ES-I3 (cell line): ENCODE data around the gene HSD11B2.

Experiments used
- H3K36me3 ChIP-seq: 2 replicates; pipeline ENCODE4 v1.6.1; 2013; ENCODE audit warnings: mild to moderate bottlenecking, low read length, control low read depth, moderate library complexity; ENCODE audit not compliant: insufficient read depth
- H3K4me1 ChIP-seq: 2 replicates; pipeline ENCODE4 v1.6.1; 2013; ENCODE audit warnings: mild to moderate bottlenecking, control low read depth, low read length; ENCODE audit not compliant: insufficient read depth
- H3K9ac ChIP-seq: 2 replicates; pipeline ENCODE4 v1.6.1; 2013; ENCODE audit warnings: low read depth, mild to moderate bottlenecking, low read length, moderate library complexity
- H3K9me3 ChIP-seq: 2 replicates; pipeline ENCODE4 v1.6.1; 2013; ENCODE audit warnings: mild to moderate bottlenecking, low read length, moderate library complexity; ENCODE audit not compliant: control insufficient read depth, insufficient read depth

Gene HSD11B2

DNA sequence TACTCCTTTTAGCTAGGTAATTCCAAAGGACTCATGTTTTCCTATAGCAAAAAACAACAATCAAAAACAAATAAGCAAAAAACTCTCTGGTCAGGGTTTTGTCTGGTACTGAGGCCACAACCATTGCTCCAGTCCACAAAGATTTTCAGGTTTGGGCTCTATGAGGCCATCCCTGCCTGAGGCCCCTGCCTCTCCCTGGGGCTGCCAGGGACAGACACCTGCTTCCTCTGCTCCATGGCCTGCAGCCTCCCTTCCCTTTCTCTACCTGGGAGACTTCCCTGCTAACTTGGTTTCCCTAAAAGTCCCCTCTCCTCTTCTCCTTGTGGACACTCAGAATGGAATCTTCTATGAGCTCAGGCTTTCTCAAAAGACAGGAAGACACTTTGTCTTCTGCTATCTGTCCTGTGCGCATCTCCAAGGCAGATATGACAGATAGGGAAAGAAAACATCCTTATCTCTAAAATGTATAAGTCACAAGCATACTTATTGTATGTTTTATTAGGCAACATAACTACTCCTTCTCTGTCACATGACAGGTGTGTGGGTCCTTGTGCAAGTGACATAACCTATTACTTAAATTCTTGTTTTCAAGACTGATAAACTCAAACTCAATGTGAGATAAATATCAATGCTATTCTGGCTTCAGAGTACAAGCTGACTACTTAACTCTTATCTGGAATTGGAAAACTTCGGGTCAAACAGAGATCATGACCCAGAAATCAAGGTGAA lies 13.4 kb upstream of the HSD11B2 start:
- Histone ChIP-seq H3K4me1 (peaks cover 19% of the 10 kb centered on the region), H3K36me3 (no peaks in the 10 kb centered on the region), H3K9ac (no peak overlapping the region), H3K9me3 (no peaks in the 10 kb centered on the region)

DNA sequence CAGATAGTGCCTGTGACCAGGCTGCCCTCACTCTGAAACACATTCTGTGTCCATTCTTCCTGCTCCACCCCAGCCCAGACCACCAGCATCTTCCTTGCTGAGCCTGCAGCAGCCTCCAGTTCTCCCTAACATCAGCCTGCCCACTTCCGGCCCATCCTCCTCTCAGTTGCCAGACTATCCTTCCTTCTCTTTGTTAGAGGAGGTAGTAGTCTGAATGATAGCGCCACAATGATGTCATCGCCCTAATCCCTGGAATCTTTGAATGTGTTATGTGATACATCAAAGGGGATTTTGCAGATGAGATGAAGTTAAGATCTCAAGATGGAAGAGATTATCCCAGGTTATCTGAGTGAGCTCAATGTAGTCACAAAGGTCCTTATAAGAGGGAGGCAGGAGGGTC lies 11.4 kb upstream of the HSD11B2 start:
- H3K36me3 ChIP-seq = no peaks in the 10 kb centered on the region
- no peak overlapping the region for H3K9ac ChIP-seq
- no peaks in the 10 kb centered on the region for H3K9me3 ChIP-seq
- peaks cover 30% of the 10 kb centered on the region for H3K4me1 ChIP-seq

DNA sequence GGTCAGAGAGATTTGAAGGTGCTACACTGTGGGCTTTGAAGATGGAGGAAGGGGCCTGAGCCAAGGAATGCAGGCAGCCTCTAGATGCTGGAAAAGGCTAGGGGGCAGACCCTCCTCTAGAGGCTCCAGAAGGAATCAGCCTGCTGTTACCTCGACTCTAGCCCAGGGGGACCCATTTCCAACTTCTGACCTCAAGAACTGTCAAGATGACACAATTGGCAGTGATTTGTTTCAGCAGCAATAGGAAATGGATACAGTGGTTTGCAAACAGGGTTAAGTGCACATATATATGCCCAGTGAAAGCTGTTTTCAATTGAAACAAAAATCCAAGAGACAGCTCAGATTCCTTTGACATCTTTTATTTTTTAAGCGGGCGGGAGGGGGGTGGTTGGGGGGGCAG lies 11.0 kb upstream of the HSD11B2 start:
- no peak overlapping the region for H3K9ac ChIP-seq
- H3K36me3 ChIP-seq = no peaks in the 10 kb centered on the region
- peaks cover 33% of the 10 kb centered on the region for H3K4me1 ChIP-seq
- no peaks in the 10 kb centered on the region for H3K9me3 ChIP-seq

DNA sequence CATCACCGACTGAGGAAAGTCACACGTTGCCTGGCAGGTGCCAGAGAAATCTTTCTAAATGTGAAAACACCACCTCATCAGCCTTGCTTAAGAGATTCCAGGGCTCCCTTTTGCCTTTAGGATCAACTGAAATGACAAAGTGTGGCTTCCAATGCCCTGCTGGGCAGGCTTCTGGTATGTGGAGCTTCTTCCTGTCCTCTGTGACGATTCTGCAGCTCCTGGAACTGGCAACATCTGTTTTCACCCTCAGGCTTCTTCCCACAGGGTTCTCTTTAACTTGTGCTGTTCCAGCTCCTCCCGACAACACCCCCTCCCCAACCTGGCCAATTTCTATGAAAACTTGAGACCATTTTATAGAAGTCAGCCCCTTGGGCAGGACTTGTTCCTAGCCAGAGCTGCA lies 9.9 kb upstream of the HSD11B2 start:
- no peaks in the 10 kb centered on the region for H3K36me3 ChIP-seq
- H3K9me3 ChIP-seq = no peaks in the 10 kb centered on the region
- H3K9ac ChIP-seq = no peak overlapping the region
- peaks cover 43% of the 10 kb centered on the region for H3K4me1 ChIP-seq

DNA sequence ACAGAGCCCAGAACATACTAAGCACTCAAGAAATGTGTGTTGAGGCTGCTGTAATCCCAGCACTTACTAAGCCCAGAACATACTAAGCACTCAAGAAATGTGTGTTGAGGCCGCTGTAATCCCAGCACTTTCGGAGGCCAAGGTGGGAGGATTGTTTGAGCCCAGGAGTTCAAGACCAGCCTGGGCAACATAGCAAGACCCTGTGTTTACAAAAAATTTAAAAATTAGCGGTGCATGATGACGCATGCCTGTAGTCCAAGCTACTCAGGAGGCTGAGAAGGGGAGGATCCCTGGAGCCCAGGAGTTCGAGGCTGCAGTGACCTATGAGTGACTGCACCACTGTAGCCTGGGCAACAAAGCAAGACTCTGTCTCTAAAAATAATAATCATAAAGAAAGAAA lies 7.9 kb upstream of the HSD11B2 start:
- Histone ChIP-seq H3K9me3 (no peaks in the 10 kb centered on the region), H3K4me1 (peaks cover 45% of the 10 kb centered on the region), H3K9ac (no peak overlapping the region), H3K36me3 (no peaks in the 10 kb centered on the region)

DNA sequence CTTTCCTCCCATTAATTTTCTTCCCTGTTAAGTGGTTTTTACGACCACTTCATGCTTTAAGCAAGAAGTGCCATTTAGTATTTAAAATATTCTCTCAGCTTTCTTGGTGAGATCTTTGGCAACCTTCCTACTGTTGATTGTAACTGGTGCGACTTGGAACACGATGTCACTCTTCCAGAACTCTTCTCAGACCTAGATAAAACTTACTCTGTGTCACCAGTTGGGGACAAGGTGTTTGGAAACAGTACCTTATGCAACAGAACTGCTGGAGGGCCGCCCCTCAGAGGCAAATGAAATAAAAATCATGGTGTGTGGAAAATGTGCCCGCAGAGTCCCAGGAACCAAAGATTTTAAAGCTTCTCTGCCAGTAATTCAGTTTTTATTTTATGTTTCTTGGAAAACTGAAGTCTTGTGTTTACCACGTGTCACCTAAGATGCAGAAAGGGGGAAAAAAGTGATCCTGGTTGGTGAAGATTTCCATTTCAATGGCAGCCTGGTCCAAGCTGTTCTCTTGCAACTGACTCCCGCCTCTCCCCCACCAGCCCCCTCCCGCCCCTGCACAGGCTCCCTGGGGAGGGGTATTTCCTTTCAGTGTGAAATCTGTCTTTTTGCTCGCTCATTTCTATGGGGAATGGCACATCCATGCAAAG lies 7.2 kb upstream of the HSD11B2 start:
- H3K9me3 ChIP-seq = no peaks in the 10 kb centered on the region

DNA sequence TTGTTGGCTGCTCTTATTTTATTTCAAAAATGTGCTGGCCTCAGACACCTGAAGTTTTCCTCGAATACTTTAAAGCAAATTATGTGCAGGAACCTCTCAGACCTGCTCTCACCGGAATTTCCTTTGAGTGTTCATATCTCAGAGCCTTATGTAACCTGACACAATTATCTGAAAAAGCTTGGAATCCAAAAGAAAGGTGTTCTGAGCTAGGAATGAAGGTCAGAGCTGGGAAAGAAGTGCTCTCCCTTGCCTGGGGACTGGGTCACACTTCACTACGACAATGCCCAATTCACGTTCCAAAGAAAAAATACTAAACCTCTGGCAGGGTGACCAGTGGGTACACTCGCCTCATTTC lies 6.7 kb upstream of the HSD11B2 start:
- peak overlapping the region; percentile 44 for H3K9ac ChIP-seq
- H3K9me3 ChIP-seq = no peaks in the 10 kb centered on the region
- H3K36me3 ChIP-seq = no peaks in the 10 kb centered on the region
- peaks cover 52% of the 10 kb centered on the region for H3K4me1 ChIP-seq

More for the DNA sequence above, 7.2 kb upstream of the HSD11B2 start:
- Histone ChIP-seq H3K36me3 (no peaks in the 10 kb centered on the region), H3K4me1 (peaks cover 51% of the 10 kb centered on the region), H3K9ac (peak overlapping the region; percentile 44)

DNA sequence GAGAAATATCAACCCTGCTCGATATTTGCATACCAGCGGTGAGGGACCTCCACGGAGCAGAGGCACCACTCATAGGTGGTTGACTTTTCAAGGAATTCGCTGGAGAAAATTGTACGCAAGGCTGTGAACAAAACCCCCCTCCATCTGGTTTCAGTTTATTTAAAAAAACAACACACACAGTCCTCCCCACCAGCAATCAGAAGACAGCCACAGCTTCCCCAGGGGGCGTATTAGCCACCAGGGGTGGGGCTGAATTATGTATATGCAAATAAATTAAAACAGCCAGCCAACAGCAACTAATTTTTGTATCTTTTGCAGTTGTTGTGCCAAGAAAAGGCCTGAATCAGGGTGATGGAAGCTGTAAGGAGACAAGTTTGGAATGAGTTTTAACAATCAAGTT lies 5.9 kb upstream of the HSD11B2 start:
- Histone ChIP-seq H3K9ac (peak overlapping the region; percentile 44; the same call in 1 of the 2 replicates), H3K4me1 (peaks cover 52% of the 10 kb centered on the region), H3K9me3 (no peaks in the 10 kb centered on the region), H3K36me3 (no peaks in the 10 kb centered on the region)

- H3K9me3 ChIP-seq = no peaks in the 10 kb centered on the region
- H3K4me1 ChIP-seq = peaks cover 52% of the 10 kb centered on the region
- no peak overlapping the region for H3K9ac ChIP-seq
- H3K36me3 ChIP-seq = no peaks in the 10 kb centered on the region
Observed at GRCh38 chr16:67425580-67425979, 5.3 kb upstream of the HSD11B2 start.

GRCh38 chr16:67426022-67426421 lies 4.9 kb upstream of the HSD11B2 start:
- no peaks in the 10 kb centered on the region for H3K36me3 ChIP-seq
- H3K9ac ChIP-seq = no peak overlapping the region
- no peaks in the 10 kb centered on the region for H3K9me3 ChIP-seq
- H3K4me1 ChIP-seq = peaks cover 52% of the 10 kb centered on the region

GRCh38 chr16:67426950-67427349 lies 4.0 kb upstream of the HSD11B2 start:
- Histone ChIP-seq H3K9me3 (no peaks in the 10 kb centered on the region), H3K36me3 (no peaks in the 10 kb centered on the region), H3K9ac (no peak overlapping the region), H3K4me1 (peaks cover 46% of the 10 kb centered on the region)

DNA sequence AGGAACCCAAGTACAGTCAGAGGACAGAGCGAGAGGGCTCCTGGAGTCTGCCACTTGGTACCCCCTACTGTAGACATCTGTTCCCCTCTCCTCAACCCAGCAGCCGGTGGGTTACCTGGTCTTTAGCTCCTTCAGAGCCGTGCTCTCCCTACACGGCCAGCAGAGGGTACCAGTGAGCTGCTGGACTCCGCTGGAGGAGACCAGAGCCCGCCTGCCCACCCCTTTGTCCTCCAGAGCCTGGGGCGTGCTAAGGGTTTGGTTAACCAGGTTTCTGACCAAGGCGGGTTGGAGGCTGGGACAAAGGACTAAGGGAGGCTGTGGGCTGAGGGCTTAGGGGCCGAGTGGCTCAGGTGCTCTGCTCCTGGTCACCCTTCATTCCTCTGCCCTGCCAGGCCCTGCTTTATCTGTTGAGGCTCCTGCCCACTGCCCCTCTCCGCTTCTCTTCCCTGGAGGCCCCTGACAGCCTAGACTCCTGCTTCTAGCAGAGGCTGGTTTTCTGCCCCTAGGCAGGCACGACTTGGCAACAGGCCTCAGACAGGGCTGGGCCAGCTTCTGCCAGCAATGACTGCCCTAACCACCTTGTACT lies 2.7 kb upstream of the HSD11B2 start:
- H3K4me1 ChIP-seq = peaks cover 41% of the 10 kb centered on the region
- H3K9ac ChIP-seq = no peak overlapping the region
- H3K36me3 ChIP-seq = no peaks in the 10 kb centered on the region
- H3K9me3 ChIP-seq = no peaks in the 10 kb centered on the region

GRCh38 chr16:67429053-67429798 lies 1.7 kb upstream of the HSD11B2 start:
- Histone ChIP-seq H3K36me3 (no peaks in the 10 kb centered on the region), H3K9ac (no peak overlapping the region), H3K4me1 (peaks cover 33% of the 10 kb centered on the region), H3K9me3 (no peaks in the 10 kb centered on the region)

- Histone ChIP-seq H3K4me1 (peaks cover 26% of the 10 kb centered on the region), H3K36me3 (no peaks in the 10 kb centered on the region), H3K9ac (peak overlapping the region; percentile 50), H3K9me3 (no peaks in the 10 kb centered on the region)
Observed at GRCh38 chr16:67429799-67430503, 970 bp upstream of the HSD11B2 start.
